GM12878 (cell line): ENCODE measurements around the gene TSNAX. TPM values are rescaled to one million over a fixed set of nuclear protein-coding genes. Genes with fewer than 3 reads are reported as not detected.

Experiments
- ATAC-seq: fragments of 200-7000 bp; cut with Tn5 transposase; 3 replicates; pipeline ENCODE4 v1.9.1; 2020; ENCODE audit warnings: mild to moderate bottlenecking, moderate library complexity
- BruUV-seq: library from RNA; stranded (reverse); fragments of 400-500 nt; replicated peaks from 2 replicates; lab custom pipeline; 2021; lab: Mats Ljungman, UMichigan
- CTCF ChIA-PET: fragments of 300-600 bp; sonication (Branson Sonifier 250); formaldehyde crosslinking; extraction: SDS; loops from one replicate; lab custom pipeline; 2021; ENCODE audit warnings: inconsistent platforms; lab: Yijun Ruan, JAX
- POLR2A ChIA-PET: fragments of 350-600 bp; formaldehyde crosslinking; extraction: SDS; loops from one replicate; lab custom pipeline; 2021; ENCODE audit warnings: inconsistent platforms; lab: Charles Lee
- RAD21 ChIA-PET: fragments of 300-600 bp; sonication (Branson Sonifier 250); formaldehyde crosslinking; loops from one replicate; lab custom pipeline; 2023; ENCODE audit warnings: antibody characterized with exemption; ENCODE audit not compliant: unreplicated experiment; lab: Charles Lee
- SMC1A ChIA-PET: fragments of 300-600 bp; sonication (Branson Sonifier 250); formaldehyde crosslinking; loops from one replicate; lab custom pipeline; 2023; ENCODE audit not compliant: unreplicated experiment, uncharacterized antibody; lab: Charles Lee
- DNase-seq: peaks from one replicate; pipeline ENCODE4 v3.0.0-alpha.2; 2011; ENCODE audit warnings: low read depth, low spot score
- FAIRE-seq: peaks from 3 replicates; lab custom pipeline; 2011; peaks lifted over from hg19 to GRCh38; lab: Jason Lieb, UNC
- H2AFZ ChIP-seq: 2 replicates; pipeline ENCODE4 v1.6.0; 2011; ENCODE audit warnings: low read depth, low read length, control low read depth; ENCODE audit not compliant: control insufficient read depth
- H3K27ac ChIP-seq: 2 replicates; pipeline ENCODE4 v1.5.1; 2011; ENCODE audit warnings: control low read depth; ENCODE audit not compliant: control insufficient read depth, insufficient read depth
- H3K27me3 ChIP-seq, 2 experiments: replicated peaks in 1 of 2; 2 replicates each; pipeline versions ENCODE4 v1.6.0 to v1.6.1; 2011; ENCODE audit warnings: low read length in 1 of 2; ENCODE audit not compliant: control insufficient read depth in 2 of 2, insufficient read depth in 2 of 2
- H3K36me3 ChIP-seq, 2 experiments: 2 replicates each; pipeline ENCODE4 v1.5.1; 2011; ENCODE audit warnings: low read length in 1 of 2; ENCODE audit not compliant: control insufficient read depth in 2 of 2, insufficient read depth in 2 of 2
- H3K4me1 ChIP-seq: 2 replicates; pipeline ENCODE4 v1.6.1; 2011; ENCODE audit warnings: mild to moderate bottlenecking, low read length, moderate library complexity, mixed read lengths; ENCODE audit not compliant: control insufficient read depth, insufficient read depth
- H3K4me2 ChIP-seq: 2 replicates; pipeline ENCODE4 v1.6.0; 2011; ENCODE audit warnings: control low read depth; ENCODE audit not compliant: control insufficient read depth, insufficient read depth
- H3K4me3 ChIP-seq: fragments of 200-600 bp; sonication (generic); 2 replicates; pipeline ENCODE4 v1.5.1; 2016
- H3K79me2 ChIP-seq: 2 replicates; pipeline ENCODE4 v1.6.0; 2011; ENCODE audit warnings: low read length; ENCODE audit not compliant: control insufficient read depth, insufficient read depth
- H3K9ac ChIP-seq: 2 replicates; pipeline ENCODE4 v1.8.0; 2011; ENCODE audit warnings: low read length, control low read depth, mixed read lengths; ENCODE audit not compliant: control insufficient read depth, insufficient read depth
- H3K9me3 ChIP-seq: replicated peaks from 3 replicates; pipeline ENCODE4 v1.5.1; 2011; ENCODE audit warnings: mild to moderate bottlenecking, low read length; ENCODE audit not compliant: control insufficient read depth, insufficient read depth
- H4K20me1 ChIP-seq: 2 replicates; pipeline ENCODE4 v1.6.0; 2011; ENCODE audit not compliant: control insufficient read depth, insufficient read depth
- ASH2L ChIP-seq: fragments of 300-600, 200-600 bp; sonication (generic); IDR thresholded peaks from 2 replicates; pipeline ENCODE4 v1.6.1; 2017; ENCODE audit warnings: low read depth, mild to moderate bottlenecking, borderline replicate concordance
- BCL11A ChIP-seq: IDR thresholded peaks from 2 replicates; pipeline ENCODE4 v1.6.1; 2011; ENCODE audit warnings: low read depth, low read length
- CBX3 ChIP-seq: fragments of 200-600 bp; sonication (generic); IDR thresholded peaks from 2 replicates; pipeline ENCODE4 v1.6.1; 2016; ENCODE audit warnings: low read depth, borderline replicate concordance
- E2F8 ChIP-seq: fragments of 450-650 bp; IDR thresholded peaks from 2 replicates; pipeline ENCODE4 v1.6.1; 2018; ENCODE audit warnings: mild to moderate bottlenecking, low read depth, moderate library complexity; ENCODE audit not compliant: partially characterized antibody
- HDAC2 ChIP-seq: fragments of 200-600 bp; sonication (generic); IDR thresholded peaks from 2 replicates; pipeline ENCODE4 v1.6.1; 2017
- HDAC6 ChIP-seq: fragments of 200-600 bp; sonication (generic); IDR thresholded peaks from one replicate; pipeline ENCODE4 v1.8.0; 2017; ENCODE audit warnings: antibody characterized with exemption; ENCODE audit not compliant: unreplicated experiment
- MEF2B ChIP-seq: fragments of 450-650 bp; IDR thresholded peaks from 2 replicates; pipeline ENCODE4 v1.6.1; 2018; ENCODE audit warnings: mild to moderate bottlenecking, moderate library complexity; ENCODE audit not compliant: partially characterized antibody, poor library complexity, severe bottlenecking
- MTA3 ChIP-seq: IDR thresholded peaks from 2 replicates; pipeline ENCODE4 v1.6.1; 2012; ENCODE audit warnings: low read length, inconsistent platforms, borderline replicate concordance
- PBX3 ChIP-seq: IDR thresholded peaks from 2 replicates; pipeline ENCODE4 v1.6.1; 2011; ENCODE audit warnings: mild to moderate bottlenecking, low read depth, low read length, moderate library complexity; ENCODE audit not compliant: insufficient replicate concordance
- PML ChIP-seq: IDR thresholded peaks from 2 replicates; pipeline ENCODE4 v1.6.1; 2012; ENCODE audit warnings: low read length, inconsistent platforms
- RBBP5 ChIP-seq: fragments of 200-600 bp; sonication (generic); conservative IDR thresholded peaks from 2 replicates; pipeline ENCODE4 v1.6.1; 2016
- SRF ChIP-seq, 2 experiments: IDR thresholded peaks; 2 replicates each; pipeline ENCODE4 v1.6.1; 2011; ENCODE audit warnings: low read depth in 2 of 2, low read length in 2 of 2, mild to moderate bottlenecking in 1 of 2, moderate library complexity in 1 of 2
- YY1 ChIP-seq: IDR thresholded peaks from 2 replicates; pipeline ENCODE4 v1.6.1; 2011; ENCODE audit warnings: low read depth, mild to moderate bottlenecking, low read length
- WGBS: methylation state at CpG from one replicate; pipeline ENCODE4 v1.1.6; 2016; ENCODE audit warnings: low lambda C conversion rate; ENCODE audit not compliant: insufficient replicate concordance, insufficient coverage; ENCODE audit errors: missing lambda C conversion rate; 5-methylcytosine and 5-hydroxymethylcytosine counted together
- in situ Hi-C: fragments of 300-500 bp; cut with MboI; formaldehyde crosslinking; loops from 9 replicates; pipeline ENCODE4 v1.14.3; 2018; ENCODE audit warnings: mixed read lengths
- intact Hi-C: fragments of 100-400 bp; cut with micrococcal nuclease; formaldehyde crosslinking; loops from one replicate; pipeline ENCODE4 v1.14.2; 2022; ENCODE audit not compliant: unreplicated experiment
- polyA plus RNA-seq, 11 experiments: library from polyadenylated mRNA; depleted of rRNA in 4 of 11; unstranded in 6 of 11; stranded (reverse) in 5 of 11; fragments of >200 nt; fragmentation: Nextera tagmentation in 4 of 11; fragmentation: Illumina TruSeq in 1 of 11; extraction: Ambion mirVana in 4 of 11; extraction: Trizol in 1 of 11; gene quantifications; 1 replicate in 1 of 11; 2 replicates in 10 of 11; pipeline versions ENCODE4 v1.2.1 to v1.2.3, GENCODE V29; 2011 to 2016; ENCODE audit warnings: inconsistent platforms in 2 of 11, missing spikeins in 2 of 11, low read depth in 1 of 11
- total RNA-seq, 4 experiments: library from RNA; depleted of rRNA in 3 of 4; stranded (reverse); fragments of >200 nt in 3 of 4; fragmentation: Illumina TruSeq in 1 of 4; extraction: Trizol in 1 of 4; gene quantifications; 2 replicates each; pipeline versions ENCODE4 v1.2.1 to v1.2.3, GENCODE V29; 2013 to 2021

TSNAX gene
- total and polyA plus RNA-seq, 10 of the 15 experiments (the other 5 are each of a cell fraction or from before 2014, with no cell fraction given), result 24.8 to 49.7 (median 35.6) TPM

- Histone ChIP-seq H3K36me3 (no peaks in the 10 kb centered on the region), H4K20me1 (no peaks in the 10 kb centered on the region), H2AFZ (no peak overlapping the region), H3K4me1 (no peaks in the 10 kb centered on the region), H3K4me3 (no peak overlapping the region), H3K9ac (no peak overlapping the region), H3K79me2 (no peaks in the 10 kb centered on the region), H3K9me3 (no peaks in the 10 kb centered on the region), H3K4me2 (no peak overlapping the region), H3K27me3 (no peaks in the 10 kb centered on the region), H3K27ac (no peak overlapping the region)
- ChIA-PET SMC1A (no interaction called here), RAD21 (no interaction called here), POLR2A (no interaction called here), CTCF (no interaction called here)
- intact Hi-C loops (no loop called here), in situ Hi-C loops (no loop called here)
- DNase-seq, result no peak
- FAIRE-seq, result no peak
- no TSS peak for BruUV-seq
- no peak for TF ChIP-seq HDAC6
- TF ChIP-seq ASH2L, result no peak
- no peak for TF ChIP-seq BCL11A
- no peak for TF ChIP-seq CBX3
- 63% methylated on average over 2 of the region's 2 CpGs for WGBS
- ATAC-seq, result no peak
These were observed 47.2 kb upstream of the TSNAX start for GRCh38 chr1:231481289-231481688.

GRCh38 chr1:231485029-231485784 lies 43.3 kb upstream of the TSNAX start:
- SMC1A ChIA-PET, result interaction anchor here (0.8 to 1.0 kb wide), 2 partner anchors 9 to 74 kb away, joined by 3 read pairs; no protein-coding TSS in a partner anchor
- Histone ChIP-seq H3K79me2 (no peaks in the 10 kb centered on the region), H3K9me3 (no peaks in the 10 kb centered on the region), H3K27ac (no peak overlapping the region), H3K27me3 (no peaks in the 10 kb centered on the region), H3K36me3 (no peaks in the 10 kb centered on the region), H2AFZ (no peak overlapping the region), H3K4me2 (no peak overlapping the region), H4K20me1 (no peaks in the 10 kb centered on the region), H3K4me3 (no peak overlapping the region), H3K9ac (no peak overlapping the region), H3K4me1 (no peaks in the 10 kb centered on the region)
- FAIRE-seq (no peak), DNase-seq (no peak), ATAC-seq (no peak)
- in situ Hi-C loops, result no loop called here
- intact Hi-C loops, result no loop called here
- RAD21 ChIA-PET, result no interaction called here
- CTCF ChIA-PET, result interaction anchor here (0.5 to 0.8 kb wide), 2 partner anchors 18 to 25 kb away, joined by 3 to 4 read pairs; no protein-coding TSS in a partner anchor
- BruUV-seq, result no TSS peak
- POLR2A ChIA-PET, result no interaction called here
- 59% methylated on average over 6 of the region's 6 CpGs for WGBS
- TF ChIP-seq MEF2B, result no peak
- TF ChIP-seq E2F8, result no peak
- TF ChIP-seq PML, result no peak
- no peak for TF ChIP-seq YY1
- TF ChIP-seq MTA3, result no peak
- no peak for TF ChIP-seq SRF (IDR thresholded peaks at IDR 0.05; ENCODE audit: low read depth in 2 of 2, low read length in 2 of 2)
- TF ChIP-seq PBX3, result no peak
- no peak for TF ChIP-seq HDAC2
- TF ChIP-seq RBBP5, result no peak
